NK-92 treated with Interleukin-12 subunit alpha and Interleukin-12 subunit beta, amount 100 ng/mL, for 24 hours (cell line): ENCODE results near the gene MICB.
A peak's percentile ranks its signal among the peaks of the same experiment; 100 is the strongest.
"Not testable (repeated sequence)": the region's sequence is repeated elsewhere in the genome, so short reads cannot be mapped to it uniquely, and the experiment has no call there.

Experiments used
- DNase-seq: peaks from one replicate; lab custom pipeline; 2025; lab: John Stamatoyannopoulos, UW

MICB gene

DNA sequence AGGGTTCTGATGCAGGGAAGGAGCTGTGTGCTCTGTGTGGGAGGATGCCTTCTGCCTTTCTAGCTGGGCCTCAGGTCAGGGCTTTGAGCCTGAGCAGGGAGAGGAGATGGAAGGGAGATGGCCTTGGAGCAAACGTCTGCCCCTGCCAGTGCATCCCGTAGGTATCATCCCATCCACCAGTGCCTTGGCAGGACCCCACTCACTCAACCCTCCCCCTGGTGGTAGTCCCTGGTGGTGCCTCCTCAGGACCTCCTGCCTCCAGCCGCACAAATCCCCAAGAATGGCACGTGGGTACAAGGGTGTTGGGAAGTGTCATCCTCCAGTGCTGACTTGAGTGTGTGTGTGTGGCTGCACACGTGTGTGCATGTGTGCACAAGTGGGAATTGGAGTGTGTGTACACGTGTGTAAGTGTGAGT, 23.1 kb upstream of the MICB start:
- DNase-seq, result no peak

DNA sequence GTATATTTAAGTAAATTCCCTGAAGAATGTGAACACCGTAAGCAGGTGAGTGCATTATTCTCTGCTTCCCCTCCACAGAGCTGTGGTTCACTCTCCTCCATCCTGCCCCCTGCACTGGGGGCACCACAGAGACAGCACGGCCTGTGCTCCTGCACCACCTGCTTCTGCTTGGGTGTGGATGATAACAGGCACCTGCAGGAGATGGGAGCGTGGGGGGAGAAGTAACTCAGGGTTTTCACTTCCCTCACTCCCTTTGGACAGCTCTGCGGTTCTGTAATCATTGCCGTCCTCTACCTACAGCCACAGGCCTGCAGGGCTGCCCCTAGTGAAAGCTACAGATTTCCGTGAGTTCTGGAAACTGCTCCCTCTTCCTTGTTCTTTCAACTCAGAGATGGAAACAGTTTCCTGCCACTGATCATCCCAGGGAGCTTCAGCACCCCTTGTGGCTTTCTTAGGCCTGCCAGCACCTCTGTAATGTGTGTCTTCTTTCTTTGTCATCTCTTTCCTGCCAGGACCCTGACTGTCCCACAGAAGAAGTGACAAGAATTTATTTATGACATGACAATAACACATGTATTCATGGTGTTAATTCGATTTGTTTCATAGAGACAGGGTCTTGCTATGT, 21.3 kb upstream of the MICB start:
- DNase-seq, result no peak

GRCh38 chr6:31477521-31477920, 20.4 kb upstream of the MICB start:
- DNase-seq, result no peak

GRCh38 chr6:31478186-31478950, 19.6 kb upstream of the MICB start:
- no peak for DNase-seq

DNA sequence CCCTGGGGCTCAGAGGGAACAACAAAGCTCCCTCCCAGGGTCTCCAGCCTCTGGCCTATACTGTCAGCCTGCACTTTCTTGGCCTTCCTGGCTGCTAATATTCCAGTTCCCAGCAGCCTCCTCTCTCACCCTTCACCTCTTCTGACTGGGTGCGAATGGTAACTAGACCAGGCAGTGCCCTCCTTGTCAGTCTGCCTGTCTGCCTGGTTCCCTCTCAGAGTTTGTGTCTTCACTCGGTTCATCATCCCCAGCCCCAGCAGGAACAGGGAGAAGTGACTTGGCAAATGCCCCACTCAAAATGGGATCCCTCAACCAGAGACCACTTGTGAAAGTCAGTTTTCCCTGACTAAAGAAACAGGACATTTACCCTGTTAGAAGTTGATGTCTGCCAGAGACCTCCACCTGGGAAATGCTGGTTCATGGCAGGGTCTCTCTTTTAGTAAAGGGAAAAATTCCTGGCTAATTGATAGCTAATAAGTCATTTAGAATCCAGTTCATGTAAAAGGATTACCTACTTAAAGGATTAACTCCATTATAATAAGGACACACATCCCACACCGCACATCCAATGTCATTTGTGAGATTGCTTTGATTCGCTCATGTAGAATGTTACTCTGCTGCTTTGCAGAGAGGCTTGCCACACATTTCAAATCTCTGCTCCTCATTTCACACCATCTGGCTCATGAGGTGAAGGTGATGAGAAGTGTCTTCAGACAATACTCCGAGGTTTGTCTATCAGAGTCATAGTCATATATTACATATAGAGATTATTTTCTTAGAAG, 18.6 kb upstream of the MICB start:
- DNase-seq, result no peak

- DNase-seq, result no peak
Measured at GRCh38 chr6:31479933-31480535, 17.9 kb upstream of the MICB start.

DNA sequence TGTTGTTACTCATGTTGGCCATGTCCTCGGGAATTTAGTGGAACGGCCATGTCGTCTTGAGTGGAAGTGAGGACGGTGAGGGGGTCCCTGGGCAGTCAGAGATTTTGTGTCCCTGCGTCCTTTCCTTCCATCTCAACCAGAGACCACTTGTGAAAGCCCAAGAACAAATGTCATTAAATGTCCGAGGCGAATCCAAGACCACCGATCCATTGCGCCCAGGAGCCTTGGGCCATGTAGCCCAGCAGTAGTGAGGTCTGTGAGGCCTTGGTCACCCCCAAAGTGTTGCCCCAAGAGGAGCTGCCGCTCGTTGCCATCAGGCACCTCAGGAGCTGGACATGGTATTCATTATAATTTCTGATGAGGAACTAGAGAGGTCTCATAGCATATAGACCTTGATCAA, 17.4 kb upstream of the MICB start:
- DNase-seq, result no peak

GRCh38 chr6:31483392-31483791, 14.6 kb upstream of the MICB start:
- DNase-seq, result no peak

DNA sequence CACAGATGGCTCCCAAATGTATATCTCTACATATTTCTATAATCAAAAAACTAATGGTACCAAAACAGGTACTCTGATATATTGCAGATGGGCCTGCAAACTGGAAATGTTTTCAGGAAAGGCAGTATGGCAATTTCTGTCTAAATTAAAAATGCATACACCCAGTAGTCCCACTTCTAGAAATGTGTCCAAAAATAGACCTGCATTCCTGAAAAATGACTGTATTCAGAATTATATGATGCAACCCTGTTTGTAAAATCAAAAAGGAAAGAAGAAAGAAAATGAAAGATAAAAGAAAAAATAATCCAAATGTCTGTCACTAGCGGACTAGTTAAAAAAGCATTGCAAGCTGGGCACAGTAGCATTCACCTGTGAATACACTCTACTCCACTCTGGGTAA, 12.9 kb upstream of the MICB start:
- no peak for DNase-seq

DNA sequence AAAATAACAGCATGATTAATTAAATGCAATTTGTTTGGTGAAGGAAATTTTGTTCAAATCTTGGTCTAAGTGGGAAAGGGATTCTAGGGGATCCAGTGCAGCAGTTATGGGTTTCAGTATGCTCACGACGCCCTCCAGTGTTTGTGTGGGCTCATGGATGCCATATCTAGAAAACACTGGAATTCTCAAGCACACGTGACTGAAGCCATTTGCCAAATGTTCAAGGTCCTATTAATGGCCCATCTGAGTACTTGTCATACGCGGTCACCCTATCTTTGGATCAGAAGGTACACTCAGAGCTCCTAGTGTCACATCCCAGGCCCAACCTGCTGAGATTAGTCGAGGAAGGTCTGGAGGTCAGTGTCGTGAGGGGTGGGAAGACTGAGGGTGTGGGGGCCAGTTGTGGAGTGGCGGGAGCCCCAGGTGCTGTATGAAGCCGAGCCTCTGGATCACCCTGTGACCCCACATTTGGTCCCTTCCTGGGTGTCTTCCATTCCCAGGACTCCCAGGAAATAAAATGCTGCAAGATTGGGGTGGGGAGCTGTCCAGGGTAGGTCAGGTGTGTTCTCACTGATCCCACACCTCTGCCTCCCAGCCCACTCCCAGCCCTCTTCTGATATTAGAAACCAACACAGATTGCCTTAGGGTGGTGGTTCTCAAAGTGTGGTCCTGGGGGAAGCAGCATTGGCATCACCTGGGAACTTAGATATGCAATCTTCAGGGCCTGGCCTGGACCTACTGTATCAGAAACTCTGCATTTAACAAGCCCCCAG, 11.7 kb upstream of the MICB start:
- not testable (repeated sequence) for DNase-seq

DNA sequence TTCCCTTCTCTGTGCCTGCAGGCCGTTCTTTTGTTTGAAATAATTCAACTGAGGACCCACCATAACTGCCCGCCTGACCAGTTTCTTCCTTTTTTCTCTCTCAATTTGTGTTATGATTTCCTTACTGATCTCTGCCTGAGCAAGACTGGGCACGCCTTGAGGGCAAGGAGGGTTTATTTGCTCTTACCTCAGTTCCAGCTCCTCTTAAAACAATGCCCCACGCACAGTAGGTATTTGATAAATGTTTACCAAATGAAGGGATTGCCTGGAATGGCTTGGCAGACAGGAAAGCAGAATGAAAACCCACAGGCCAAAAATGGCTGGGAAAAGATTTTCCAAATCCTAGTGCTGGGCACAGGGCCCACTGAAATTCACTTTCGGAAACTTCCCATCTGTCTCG, 10.3 kb upstream of the MICB start:
- DNase-seq, result not testable (repeated sequence)

- DNase-seq, result no peak
Measured at GRCh38 chr6:31489086-31489485, 8.9 kb upstream of the MICB start.

DNA sequence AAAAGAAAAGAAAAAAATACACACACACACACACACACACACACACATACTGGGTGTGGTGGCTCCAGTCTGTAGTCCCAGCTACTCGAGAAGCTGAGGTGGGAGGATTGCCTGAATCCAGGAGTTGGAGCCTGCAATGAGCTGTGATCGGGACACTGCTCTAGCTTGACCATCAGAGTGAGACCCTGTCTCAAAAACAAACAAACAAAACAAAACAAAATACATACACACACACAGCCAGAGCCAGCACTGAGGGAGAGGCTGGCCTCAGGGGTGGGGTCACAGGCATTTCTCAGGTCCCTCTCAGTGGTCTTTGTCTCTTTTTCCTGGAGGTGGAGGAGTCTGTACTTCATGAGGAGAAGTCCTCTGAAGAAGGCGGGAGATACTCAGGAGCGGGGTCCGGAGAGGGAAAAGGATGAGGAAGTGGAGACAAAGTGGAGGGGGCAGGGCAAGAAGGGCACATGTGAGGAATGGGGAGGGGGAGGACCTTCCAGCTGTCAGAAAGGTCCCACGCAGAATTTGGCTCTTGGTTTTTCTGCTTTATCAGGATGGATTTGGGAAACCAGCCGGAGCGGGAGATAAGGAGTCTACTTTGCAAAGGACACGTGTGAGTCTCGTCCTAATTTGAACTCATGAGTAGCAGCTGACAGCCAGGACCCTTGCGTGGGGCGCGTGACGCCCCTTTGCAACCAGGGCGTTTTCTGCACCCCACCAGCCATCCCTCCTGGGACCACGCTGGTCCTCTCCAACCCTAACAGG, 7.7 kb upstream of the MICB start:
- no peak for DNase-seq

DNA sequence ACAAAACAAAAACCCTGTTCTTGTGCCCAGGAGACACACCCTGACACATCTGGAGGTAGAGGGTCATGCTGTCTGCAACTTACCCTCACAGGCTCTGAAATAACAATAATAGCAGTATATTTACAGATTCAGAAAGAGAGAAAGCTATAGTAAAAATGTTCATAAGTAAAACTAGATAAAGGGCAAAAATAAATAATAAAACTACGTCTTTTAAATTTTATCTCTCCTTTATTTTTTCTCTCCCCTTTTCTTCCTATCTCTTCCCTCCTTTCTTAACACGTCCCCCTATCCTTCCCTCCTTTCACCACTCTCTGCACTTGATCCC, 4.4 kb upstream of the MICB start:
- not testable (repeated sequence) for DNase-seq

DNA sequence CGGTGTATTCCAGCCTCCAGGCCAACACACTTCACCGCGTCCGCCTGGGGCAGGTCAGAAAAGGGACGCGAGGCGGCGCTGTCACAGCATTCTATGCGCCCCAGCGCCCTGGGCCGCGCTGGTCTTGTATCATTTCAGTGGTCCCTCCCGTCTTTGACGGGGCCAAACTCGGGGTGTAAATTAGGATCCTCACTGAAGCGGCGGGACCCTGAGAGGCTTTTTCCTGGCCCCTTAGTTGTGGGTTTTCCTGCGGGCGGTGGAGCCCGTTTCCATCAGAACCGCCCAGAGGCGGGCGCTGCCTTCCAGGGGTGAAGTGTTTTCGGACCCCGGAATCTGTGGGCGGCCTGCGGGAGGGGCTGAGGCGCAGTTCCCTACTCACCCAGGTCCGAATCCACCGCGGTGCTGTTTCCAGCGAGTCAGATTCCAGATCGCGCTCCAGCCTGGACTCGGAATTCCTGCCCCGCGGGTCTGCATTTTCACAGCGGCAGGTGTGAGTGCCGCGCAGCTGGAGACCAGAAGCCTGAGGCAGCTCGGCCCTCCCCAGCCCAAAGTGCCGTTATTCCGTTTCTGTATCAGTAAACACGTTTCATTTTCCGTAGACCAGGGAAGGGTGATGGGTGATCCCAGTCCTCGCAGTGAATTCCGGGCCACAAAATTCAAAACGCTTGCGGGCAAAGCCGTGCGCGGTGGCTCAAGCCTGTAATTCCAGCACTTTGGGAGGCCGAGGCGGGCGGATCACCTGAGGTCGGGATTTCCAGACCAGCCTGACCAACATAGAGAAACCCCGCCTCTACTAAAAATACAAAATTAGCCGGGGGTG, 3.9 kb upstream of the MICB start:
- peak; percentile 70 for DNase-seq

- DNase-seq, result no peak
Measured at GRCh38 chr6:31495580-31495979, 2.4 kb upstream of the MICB start.

- not testable (repeated sequence) for DNase-seq
Measured at GRCh38 chr6:31496826-31497225, 1.1 kb upstream of the MICB start.

DNA sequence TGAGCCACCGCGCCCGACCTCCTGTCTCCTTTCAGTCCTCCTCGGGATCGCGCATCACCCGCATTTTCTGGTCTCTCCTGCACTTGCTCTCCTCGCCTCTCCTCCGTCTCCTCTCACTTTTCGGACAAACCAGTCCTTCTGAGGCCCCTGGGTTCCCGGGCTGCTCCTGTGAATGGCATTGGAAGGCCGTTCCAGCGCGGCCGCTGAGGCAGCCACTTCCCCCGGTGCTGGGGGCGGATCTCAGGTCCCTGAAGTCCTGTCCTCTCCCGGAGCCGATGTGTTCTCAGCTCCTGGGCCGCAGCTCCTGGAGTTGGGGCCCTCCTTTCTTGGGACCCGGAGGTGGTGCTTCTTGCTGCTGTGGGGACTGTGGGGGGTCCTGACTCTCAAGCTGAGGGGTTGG, 803 bp downstream of the MICB start:
- no peak for DNase-seq

DNA sequence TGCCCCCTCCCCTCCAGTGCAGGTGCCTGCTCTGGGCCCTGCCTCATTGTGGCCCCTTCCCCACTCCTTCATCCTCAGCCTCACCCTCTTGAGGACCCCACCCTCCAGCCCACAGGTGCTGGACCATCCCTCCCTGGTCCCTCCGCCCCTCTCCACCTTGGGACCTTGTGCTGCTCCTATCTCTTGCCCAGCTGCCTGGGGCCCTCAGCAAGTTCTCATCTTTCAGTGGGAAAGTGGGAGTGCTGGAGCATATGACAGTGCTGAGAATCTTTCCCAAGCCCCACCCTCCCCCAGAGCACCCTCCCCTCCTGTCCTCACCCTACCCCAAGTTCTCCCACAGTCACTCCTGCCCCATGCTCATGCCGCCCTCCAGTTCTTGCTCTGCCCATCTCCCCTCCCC, 1.7 kb downstream of the MICB start:
- DNase-seq, result not testable (repeated sequence)

DNA sequence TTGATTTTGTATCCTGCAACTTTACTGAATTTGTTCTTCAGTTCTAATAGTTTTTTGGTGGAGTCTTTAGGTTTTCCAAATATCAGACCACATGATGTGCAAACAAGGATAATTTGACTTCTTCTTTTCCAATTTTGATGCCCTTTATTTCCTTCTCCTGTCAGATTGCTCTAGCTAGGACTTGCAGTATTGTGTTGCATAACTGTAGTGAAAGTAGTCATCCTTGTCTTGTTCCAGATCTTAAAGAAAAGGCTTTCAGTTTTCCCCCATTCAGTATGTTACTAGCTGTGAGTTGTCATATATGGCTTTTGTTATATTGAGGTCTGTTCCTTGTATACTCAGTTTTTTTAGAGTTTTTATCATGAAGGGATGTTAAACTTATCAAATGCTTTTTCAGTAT, 4.6 kb downstream of the MICB start:
- no peak for DNase-seq
